HepG2 (cell line): ENCODE results near the gene SEPTIN10. TPM values are rescaled to one million over a fixed set of nuclear protein-coding genes. Genes with fewer than 3 reads are reported as not detected.

Experiments used
- ARNTL ChIP-seq: sonication (generic); formaldehyde crosslinking; IDR thresholded peaks from 2 replicates; pipeline ENCODE4 v1.4.0; 2020; ENCODE audit warnings: mild to moderate bottlenecking, missing genetic modification reagents
- ATM ChIP-seq: fragments of 450-650 bp; IDR thresholded peaks from 2 replicates; pipeline ENCODE4 v1.7.1; 2017; ENCODE audit warnings: mild to moderate bottlenecking, borderline replicate concordance
- GLI4 ChIP-seq: sonication (generic); formaldehyde crosslinking; IDR thresholded peaks from 2 replicates; pipeline ENCODE4 v1.5.1; 2020; ENCODE audit warnings: missing genetic modification reagents, mild to moderate bottlenecking, moderate library complexity, borderline replicate concordance
- HOXA7 ChIP-seq: sonication (generic); formaldehyde crosslinking; IDR thresholded peaks from 2 replicates; pipeline ENCODE4 v1.8.1; 2022; ENCODE audit warnings: mild to moderate bottlenecking, missing genetic modification reagents, moderate library complexity
- MAF1 ChIP-seq: sonication (generic); formaldehyde crosslinking; IDR thresholded peaks from 2 replicates; pipeline ENCODE4 v1.5.0; 2020; ENCODE audit warnings: missing genetic modification reagents, borderline replicate concordance
- MEIS1 ChIP-seq: sonication (generic); formaldehyde crosslinking; IDR thresholded peaks from 2 replicates; pipeline ENCODE4 v1.9.0; 2021; ENCODE audit warnings: mild to moderate bottlenecking, missing genetic modification reagents, moderate library complexity, borderline replicate concordance
- NFYB ChIP-seq: sonication (generic); formaldehyde crosslinking; IDR thresholded peaks from 2 replicates; pipeline ENCODE4 v1.4.0; 2020; ENCODE audit warnings: missing genetic modification reagents
- NONO ChIP-seq, 2 experiments: fragments of 450-650 bp in 1 of 2; sonication (generic) in 1 of 2; formaldehyde crosslinking in 1 of 2; IDR thresholded peaks in 1 of 2; conservative IDR thresholded peaks in 1 of 2; 2 replicates each; pipeline versions ENCODE4 v1.6.1 to v1.8.0; 2017 to 2022; ENCODE audit warnings: mild to moderate bottlenecking in 1 of 2, missing genetic modification reagents in 1 of 2, moderate library complexity in 1 of 2
- RBAK ChIP-seq: sonication (generic); formaldehyde crosslinking; IDR thresholded peaks from 2 replicates; pipeline ENCODE4 v1.5.1; 2020; ENCODE audit warnings: mild to moderate bottlenecking, missing genetic modification reagents
- SNAPC2 ChIP-seq: sonication (generic); formaldehyde crosslinking; IDR thresholded peaks from 2 replicates; pipeline ENCODE4 v1.8.1; 2022; ENCODE audit warnings: mild to moderate bottlenecking, missing genetic modification reagents
- TAF1 ChIP-seq: sonication (generic); formaldehyde crosslinking; IDR thresholded peaks from 2 replicates; pipeline ENCODE4 v1.4.0; 2020; ENCODE audit warnings: missing genetic modification reagents
- TRIM24 ChIP-seq: sonication (generic); formaldehyde crosslinking; IDR thresholded peaks from 2 replicates; pipeline ENCODE4 v1.8.0; 2022; ENCODE audit warnings: mild to moderate bottlenecking, missing genetic modification reagents
- WIZ ChIP-seq: sonication (generic); formaldehyde crosslinking; IDR thresholded peaks from 2 replicates; pipeline ENCODE4 v1.5.1; 2020; ENCODE audit warnings: mild to moderate bottlenecking, missing genetic modification reagents
- ZEB1 ChIP-seq: IDR thresholded peaks from 2 replicates; pipeline ENCODE4 v1.6.1; 2012; ENCODE audit warnings: mild to moderate bottlenecking, low read depth, inconsistent platforms; ENCODE audit not compliant: insufficient replicate concordance
- ZKSCAN8 ChIP-seq: IDR thresholded peaks from 2 replicates; pipeline ENCODE4 v1.6.1; 2016; ENCODE audit warnings: borderline replicate concordance, missing genetic modification reagents, missing compliant biosample characterization
- ZMYM2 ChIP-seq: sonication (generic); formaldehyde crosslinking; IDR thresholded peaks from 2 replicates; pipeline ENCODE4 v1.8.0; 2022; ENCODE audit warnings: mild to moderate bottlenecking, missing genetic modification reagents
- ZNF292 ChIP-seq: sonication (generic); formaldehyde crosslinking; IDR thresholded peaks from 2 replicates; pipeline ENCODE4 v1.8.1; 2022; ENCODE audit warnings: mild to moderate bottlenecking, low read depth, missing genetic modification reagents, borderline replicate concordance
- polyA plus RNA-seq, 8 experiments: library from polyadenylated mRNA; depleted of rRNA in 3 of 8; stranded (reverse) in 7 of 8; unstranded in 1 of 8; fragments of >200 nt; fragmentation: Illumina TruSeq in 4 of 8; extraction: Trizol in 4 of 8; gene quantifications; 2 replicates each; pipeline versions ENCODE4 v1.2.1 to v1.2.3, GENCODE V29; 2011 to 2016; ENCODE audit warnings: low read depth in 4 of 8, missing spikeins in 1 of 8, mixed read lengths in 1 of 8; ENCODE audit not compliant: insufficient read depth in 1 of 8
- total RNA-seq, 5 experiments: library from RNA; depleted of rRNA; stranded (reverse); fragments of >200 nt; fragmentation: Illumina TruSeq; extraction: Trizol; gene quantifications; 2 replicates each; pipeline ENCODE4 v1.2.3, GENCODE V29; 2016; ENCODE audit warnings: low read depth in 1 of 5
- TF ChIP-seq, protein P1 (sequence below): sonication (generic); formaldehyde crosslinking; IDR thresholded peaks from 2 replicates; pipeline ENCODE4 v1.5.0; 2020; ENCODE audit warnings: mild to moderate bottlenecking, missing genetic modification reagents, borderline replicate concordance

Gene SEPTIN10
- total and polyA plus RNA-seq, 2 of the 13 experiments (the other 11 are each of a cell fraction or from before 2014, with no cell fraction given) = 45.8 to 67.5 TPM

DNA sequence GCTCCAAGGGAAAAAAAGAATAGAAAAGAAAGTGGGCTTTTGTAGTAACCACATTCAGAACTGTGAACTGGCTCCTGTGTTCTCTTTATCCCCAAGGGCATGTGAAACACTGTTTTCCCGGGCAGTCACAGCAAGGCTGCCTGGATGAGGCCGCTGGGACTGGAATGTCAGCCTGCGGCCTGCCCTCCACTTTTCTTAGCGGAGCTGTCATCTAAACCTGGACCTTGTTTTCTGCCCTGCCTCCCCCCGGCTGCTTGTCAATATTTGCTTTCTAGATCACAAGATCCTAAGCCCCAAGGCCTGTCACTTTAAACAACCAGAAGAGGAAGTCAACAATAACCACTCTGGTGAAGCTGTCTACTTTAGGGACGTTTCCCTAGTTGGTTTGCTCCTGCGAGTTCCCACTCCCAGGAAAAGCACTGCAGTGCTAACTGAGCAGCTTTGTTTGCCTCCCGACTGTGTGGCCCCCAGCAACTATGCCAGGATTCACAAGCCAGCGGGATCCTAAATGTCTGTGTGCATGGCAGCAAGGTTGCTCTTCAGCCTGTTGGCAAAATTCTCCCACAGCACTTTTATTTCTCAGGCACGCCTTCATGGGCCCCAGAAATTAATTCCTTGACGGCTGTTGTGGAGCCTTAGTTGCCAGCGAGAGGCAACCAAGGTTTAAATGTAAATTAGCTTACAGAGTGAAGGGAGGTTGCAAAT, 31.0 kb upstream of the SEPTIN10 start (continued):
- TF ChIP-seq TRIM24 (CRISPR knock-in tag) = no peak
- TF ChIP-seq WIZ (CRISPR knock-in tag) = no peak; the same call in 1 of the 2 replicates
- TF ChIP-seq NFYB (CRISPR knock-in tag) = peak; percentile 45
- TF ChIP-seq GLI4 (CRISPR knock-in tag) = peak; percentile 69; the same call in 1 of the 2 replicates
- peak; percentile 50; the same call in 1 of the 2 replicates for TF ChIP-seq SNAPC2
- TF ChIP-seq TAF1 (CRISPR knock-in tag) = peak; percentile 70; the same call in 1 of the 2 replicates
- peak; percentile 67; the same call in 1 of the 2 replicates for TF ChIP-seq ZMYM2 (CRISPR knock-in tag)
- TF ChIP-seq MAF1 (CRISPR knock-in tag) = peak; percentile 91
- peak; percentile 99 for TF ChIP-seq ZNF292 (CRISPR knock-in tag)
- peak; percentile 95 for TF ChIP-seq ZKSCAN8 (CRISPR knock-in tag)
- TF ChIP-seq ZEB1 = peak; percentile 95
- peak; percentile 88 for TF ChIP-seq ARNTL (CRISPR knock-in tag)
- TF ChIP-seq, protein P1, sequence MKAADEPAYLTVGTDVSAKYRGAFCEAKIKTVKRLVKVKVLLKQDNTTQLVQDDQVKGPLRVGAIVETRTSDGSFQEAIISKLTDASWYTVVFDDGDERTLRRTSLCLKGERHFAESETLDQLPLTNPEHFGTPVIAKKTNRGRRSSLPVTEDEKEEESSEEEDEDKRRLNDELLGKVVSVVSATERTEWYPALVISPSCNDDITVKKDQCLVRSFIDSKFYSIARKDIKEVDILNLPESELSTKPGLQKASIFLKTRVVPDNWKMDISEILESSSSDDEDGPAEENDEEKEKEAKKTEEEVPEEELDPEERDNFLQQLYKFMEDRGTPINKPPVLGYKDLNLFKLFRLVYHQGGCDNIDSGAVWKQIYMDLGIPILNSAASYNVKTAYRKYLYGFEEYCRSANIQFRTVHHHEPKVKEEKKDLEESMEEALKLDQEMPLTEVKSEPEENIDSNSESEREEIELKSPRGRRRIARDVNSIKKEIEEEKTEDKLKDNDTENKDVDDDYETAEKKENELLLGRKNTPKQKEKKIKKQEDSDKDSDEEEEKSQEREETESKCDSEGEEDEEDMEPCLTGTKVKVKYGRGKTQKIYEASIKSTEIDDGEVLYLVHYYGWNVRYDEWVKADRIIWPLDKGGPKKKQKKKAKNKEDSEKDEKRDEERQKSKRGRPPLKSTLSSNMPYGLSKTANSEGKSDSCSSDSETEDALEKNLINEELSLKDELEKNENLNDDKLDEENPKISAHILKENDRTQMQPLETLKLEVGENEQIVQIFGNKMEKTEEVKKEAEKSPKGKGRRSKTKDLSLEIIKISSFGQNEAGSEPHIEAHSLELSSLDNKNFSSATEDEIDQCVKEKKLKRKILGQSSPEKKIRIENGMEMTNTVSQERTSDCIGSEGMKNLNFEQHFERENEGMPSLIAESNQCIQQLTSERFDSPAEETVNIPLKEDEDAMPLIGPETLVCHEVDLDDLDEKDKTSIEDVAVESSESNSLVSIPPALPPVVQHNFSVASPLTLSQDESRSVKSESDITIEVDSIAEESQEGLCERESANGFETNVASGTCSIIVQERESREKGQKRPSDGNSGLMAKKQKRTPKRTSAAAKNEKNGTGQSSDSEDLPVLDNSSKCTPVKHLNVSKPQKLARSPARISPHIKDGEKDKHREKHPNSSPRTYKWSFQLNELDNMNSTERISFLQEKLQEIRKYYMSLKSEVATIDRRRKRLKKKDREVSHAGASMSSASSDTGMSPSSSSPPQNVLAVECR (CRISPR knock-in tag) = peak; percentile 90; the same call in 1 of the 2 replicates
- no peak for TF ChIP-seq ATM
- TF ChIP-seq NONO (IDR thresholded peaks at IDR 0.05) = no peak
- peak; percentile 97 for TF ChIP-seq NONO (CRISPR knock-in tag; conservative IDR thresholded peaks at IDR 0.05)
- TF ChIP-seq HOXA7 (CRISPR knock-in tag) = peak; percentile 78; the same call in 1 of the 2 replicates
- TF ChIP-seq RBAK = peak; percentile 29; the same call in 1 of the 2 replicates
- TF ChIP-seq MEIS1 (CRISPR knock-in tag) = peak; percentile 100
